Dedifferentiated amniotic fluid mesenchymal stem cell (primary cell): ENCODE data around the gene TMED9.
"Not testable (repeated sequence)": the region's sequence is repeated elsewhere in the genome, so short reads cannot be mapped to it uniquely, and the experiment has no call there.

Experiments
- DNase-seq: peaks from one replicate; pipeline ENCODE4 v3.0.0-alpha.2; 2016; ENCODE audit errors: extremely low spot score

Gene TMED9

DNA sequence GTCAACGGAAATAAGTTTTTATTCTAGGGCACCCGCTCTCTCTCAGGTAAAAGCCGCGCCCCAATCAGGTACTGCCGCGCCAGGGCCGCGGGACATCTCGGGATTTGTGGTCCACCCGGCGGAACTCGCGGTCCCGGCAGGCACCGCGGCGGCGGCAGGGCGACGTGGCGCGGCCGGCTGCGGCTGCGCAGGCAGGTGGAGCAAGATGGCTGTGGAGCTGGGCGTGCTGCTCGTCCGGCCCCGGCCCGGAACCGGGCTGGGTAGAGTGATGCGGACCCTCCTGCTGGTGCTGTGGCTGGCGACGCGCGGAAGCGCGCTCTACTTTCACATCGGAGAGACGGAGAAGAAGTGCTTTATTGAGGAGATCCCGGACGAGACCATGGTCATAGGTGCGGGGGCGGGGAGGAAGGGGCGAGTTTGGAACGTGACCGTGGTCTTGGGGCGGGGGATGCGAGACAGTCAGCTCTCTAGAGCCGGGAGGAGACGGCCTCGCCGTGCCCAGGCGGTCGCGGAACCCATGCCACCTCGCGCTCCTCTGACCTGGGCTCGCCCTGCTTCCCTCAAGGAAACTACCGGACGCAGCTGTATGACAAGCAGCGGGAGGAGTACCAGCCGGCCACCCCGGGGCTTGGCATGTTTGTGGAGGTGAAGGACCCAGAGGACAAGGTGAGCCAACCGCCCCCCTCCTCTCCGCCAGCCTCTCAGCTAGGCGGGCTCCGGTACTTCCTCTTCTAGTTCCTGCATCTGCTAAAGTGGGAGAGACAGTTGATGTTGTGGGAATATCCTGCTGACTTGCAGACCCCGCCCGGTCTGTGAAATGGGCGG, at the start of gene TMED9:
Gene TMED9, plus strand, starts transcription at position 194 of the 825 bp plus-strand sequence. Its CDS starts 12 bp downstream, at position 206.
- peak; percentile 70 for DNase-seq

DNA sequence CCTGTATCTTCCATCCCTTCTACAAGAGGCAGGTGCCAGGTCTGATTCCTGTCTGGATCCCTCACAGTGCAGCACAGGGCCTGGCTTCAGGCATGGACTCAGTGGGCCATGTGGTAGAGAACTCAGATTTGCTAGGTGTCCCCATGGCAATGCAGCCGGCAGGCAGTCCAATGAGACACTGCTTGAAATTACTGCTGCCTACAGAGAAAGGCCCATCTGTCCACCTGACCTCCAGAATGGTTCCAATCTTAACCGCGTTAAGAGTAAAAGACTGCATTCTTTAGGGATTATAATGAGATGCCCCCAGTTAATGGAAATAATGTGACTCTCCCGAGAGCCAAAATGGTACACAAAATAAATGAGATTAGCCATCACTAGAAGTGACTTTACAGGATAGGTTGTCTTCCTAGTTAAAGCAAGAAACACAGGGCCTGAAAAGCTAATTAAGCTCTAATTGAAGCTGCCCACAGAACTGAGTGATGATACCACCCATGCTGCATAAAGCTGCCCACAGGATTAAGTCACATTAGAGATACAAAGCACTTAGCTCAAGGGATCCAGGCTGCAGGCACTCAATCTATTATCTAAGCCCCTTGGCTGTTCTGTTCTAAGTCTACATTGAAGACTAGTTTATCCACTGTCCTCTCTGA, 49.1 kb upstream of the TMED9 start:
- no peak for DNase-seq

DNA sequence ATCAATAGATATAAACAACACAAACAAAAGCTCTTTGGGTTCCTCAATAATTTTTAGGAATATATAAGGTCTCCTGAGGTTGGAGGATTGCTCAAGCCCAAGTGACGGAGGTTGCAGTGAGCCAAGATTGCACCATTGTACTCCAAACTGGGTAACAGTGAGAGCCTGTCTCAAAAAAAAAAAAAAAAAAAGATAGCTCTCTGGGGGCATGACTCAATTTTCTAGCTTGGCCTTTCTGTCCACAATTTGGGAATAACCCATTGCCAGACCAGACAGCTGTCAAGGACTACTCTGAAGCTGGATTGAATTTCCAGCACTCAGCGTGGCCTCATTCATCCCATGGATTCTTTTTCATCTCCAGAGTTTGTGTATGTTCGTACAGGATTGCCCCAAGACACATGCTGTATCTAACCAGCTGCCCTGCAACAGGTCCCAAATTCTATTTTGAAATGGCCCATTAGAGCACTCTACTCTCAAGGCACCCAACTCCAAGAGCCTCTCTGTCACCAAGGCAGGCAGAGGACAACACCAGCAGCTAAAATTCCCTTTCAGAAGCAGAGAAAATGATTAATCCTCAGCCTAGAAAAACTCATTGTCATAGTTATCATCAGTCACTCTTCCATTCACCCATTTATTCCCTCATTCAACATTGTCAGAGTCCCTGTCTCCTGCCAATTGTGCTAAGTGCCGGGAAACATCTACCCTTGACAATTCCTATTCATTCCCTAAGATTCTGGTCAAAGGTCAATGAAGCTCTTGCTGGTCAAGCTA, 46.3 kb upstream of the TMED9 start:
- peak; percentile 86 for DNase-seq

DNA sequence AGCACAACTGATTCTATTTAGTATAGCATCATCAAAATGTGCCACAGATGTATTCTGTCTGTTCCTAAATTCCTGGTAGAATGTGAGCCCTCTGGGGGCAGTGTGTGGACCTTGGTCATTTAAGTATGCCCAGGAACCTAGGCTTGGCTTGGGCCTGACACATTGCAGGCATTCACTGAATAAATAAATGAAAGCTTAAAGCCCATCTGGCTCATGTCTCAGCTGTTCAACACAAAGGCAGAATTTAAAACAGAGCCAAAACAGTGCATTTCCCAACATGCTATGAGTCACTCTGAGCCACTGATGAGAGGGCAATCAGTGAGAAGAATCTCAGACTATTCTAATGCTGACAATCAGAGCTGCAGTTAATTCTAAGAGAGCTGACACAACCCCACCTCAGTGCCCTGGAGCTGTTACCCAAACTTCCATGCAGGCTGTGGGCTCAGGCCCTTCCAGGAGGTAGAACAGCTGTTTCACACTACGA, 45.7 kb upstream of the TMED9 start:
- peak; percentile 98 for DNase-seq

DNA sequence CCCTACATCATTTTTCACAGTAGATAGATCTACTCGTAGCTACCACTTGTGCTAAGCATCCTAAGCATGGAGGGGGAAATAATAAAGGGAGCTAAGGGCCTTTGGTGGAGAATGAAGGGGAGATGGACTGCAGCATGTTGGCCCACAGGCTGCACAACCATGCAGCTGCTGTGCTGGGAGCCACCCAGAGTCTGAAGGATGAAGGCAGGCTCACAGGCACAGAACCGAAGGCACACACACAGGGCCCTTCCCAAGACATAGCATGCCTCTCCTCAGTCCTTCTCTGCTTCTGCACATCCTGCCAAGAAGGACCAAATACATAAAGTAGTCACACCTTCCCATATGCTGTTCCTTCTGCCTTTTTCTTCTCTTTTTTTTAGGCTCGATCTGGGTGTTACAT, 44.3 kb upstream of the TMED9 start:
- no peak for DNase-seq

DNA sequence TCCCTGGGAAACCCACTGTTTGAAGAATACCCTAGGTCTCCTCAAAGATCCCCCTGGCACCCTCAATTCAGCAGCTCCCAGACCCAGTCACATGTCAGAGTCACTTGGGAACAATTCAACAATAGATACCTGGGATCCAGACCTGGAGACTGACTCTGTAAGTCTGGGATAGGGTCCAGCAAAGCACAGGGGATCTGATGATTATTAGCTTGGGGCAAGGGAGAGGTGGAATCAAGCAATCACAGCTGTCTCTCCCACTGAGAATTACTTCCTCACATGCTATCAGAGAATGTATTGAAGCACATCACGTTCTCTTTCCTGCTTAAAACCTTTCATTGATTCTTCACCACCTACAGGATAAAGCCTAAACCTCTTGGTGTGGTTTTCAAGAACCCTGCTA, 43.5 kb upstream of the TMED9 start:
- no peak for DNase-seq

DNA sequence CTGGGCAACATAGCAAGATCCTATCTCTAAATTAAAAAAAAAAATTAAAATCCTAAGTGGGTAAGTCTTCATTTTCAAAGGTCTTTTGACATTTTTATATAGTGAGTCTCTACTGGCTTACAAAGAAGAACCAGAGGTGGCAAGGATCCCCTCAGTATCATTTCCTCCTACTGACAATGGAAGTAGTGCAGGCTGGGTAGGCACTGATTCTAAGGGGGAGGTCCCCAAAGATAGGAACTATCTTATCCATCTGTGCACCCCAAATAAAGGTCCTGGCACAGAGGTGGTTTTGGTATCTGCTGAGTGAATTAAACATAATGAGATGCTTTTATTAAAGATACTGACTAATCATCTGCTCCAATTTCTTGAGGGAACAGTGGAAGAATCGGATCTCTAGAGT, 41.9 kb upstream of the TMED9 start:
- DNase-seq = no peak

DNA sequence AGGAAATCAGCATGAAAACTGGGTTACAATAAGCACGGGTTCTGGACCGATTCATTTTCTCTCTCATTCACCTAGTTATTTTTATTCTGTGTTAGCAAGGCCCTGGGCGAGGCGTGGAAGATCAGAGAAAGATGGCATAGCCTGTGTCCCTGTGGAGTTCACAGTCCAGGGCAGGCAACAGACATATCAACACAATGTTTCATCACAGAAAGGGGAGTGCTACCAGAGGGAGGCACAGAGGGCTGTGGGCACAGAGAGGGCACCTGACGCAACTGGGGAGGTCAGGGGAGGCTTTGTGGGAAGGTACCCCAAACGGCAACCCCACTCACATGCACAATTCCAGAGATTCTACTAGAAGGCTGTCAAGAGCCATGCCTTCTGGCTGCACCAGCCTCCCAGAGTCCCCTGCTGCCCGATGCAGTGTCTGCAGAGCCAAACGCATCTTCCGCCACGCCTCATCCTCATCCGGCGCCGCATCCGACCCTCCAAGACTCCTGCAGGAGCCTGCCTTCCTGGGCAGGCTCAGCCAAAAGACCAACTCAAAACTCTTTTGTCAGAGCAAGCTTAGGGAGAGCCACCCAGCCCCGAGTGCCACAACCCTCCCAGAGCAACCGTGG, 39.1 kb upstream of the TMED9 start:
- no peak for DNase-seq

DNA sequence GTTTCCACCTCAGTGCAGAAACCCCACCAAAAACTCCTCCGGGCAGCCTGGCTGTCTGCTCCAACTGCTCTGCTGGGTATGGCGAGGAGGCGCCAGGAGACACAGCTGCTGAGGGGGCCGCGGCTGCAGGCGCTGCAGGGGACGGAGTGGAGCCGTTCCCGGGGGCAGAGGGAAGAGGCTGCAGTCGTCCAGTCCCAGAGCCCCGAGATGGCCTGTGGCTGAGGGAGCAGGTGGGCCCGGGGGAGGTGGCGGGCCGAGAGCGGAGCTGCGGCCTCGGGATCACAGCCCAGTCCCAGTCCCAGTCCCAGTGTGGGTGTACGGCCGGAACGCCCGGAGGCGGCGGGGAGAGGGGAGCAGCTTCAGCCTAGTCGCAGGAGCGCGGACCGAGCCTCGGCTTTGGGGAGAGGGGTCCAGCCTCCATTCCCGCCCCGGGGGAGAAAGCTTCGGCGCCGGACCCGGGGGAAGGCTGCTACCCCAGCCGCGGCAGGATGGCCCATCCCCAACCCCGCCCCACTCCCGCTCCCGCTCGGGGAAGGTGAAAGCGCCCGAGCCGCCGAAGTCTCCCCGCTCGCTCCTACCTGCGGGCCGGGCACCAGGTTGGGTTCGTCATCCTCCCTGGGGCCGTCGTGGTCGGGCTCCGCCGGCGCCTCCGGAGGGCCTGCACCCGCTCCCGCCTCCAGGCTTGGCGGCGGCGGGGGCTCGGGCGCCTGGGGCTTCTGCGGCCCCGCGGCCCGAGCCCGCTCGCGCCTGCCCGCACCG, 38.2 kb upstream of the TMED9 start:
- DNase-seq = no peak

DNA sequence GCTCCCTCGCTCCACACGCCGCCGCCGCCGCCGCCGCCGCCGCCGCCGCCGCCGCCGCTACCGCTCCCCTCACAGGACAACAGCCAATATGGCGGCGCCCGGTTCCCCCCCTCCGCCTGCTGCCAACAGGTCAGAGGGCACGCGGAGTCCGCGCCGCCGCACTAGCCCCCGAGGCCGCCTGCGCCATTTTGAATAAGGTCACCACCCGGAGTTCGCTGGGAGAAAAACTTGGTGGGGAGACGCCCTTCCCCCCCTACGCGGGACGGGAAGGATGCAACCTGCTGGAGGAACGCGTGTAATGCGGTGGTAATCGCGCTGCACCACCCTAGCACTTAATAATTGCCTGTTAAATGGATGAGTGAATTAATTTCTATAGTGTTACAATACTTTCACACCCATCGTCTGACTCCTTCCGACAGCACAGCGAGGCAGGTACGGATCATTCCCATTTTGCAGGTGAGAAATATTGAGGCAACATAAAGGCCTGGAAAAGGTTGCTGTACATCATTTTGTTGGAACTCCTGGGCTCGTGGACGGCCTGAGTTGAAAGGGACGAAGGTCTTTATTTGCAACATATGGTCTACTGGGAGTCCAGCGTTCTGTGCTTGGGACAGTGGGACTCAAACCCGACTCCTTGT, 37.4 kb upstream of the TMED9 start, which contains the start of gene FAM193B:
Gene FAM193B, minus strand, starts transcription at position 90 of the 638 bp plus-strand sequence. CDS start 105 bp downstream, outside the sequence.
- peak; percentile 85 for DNase-seq

DNA sequence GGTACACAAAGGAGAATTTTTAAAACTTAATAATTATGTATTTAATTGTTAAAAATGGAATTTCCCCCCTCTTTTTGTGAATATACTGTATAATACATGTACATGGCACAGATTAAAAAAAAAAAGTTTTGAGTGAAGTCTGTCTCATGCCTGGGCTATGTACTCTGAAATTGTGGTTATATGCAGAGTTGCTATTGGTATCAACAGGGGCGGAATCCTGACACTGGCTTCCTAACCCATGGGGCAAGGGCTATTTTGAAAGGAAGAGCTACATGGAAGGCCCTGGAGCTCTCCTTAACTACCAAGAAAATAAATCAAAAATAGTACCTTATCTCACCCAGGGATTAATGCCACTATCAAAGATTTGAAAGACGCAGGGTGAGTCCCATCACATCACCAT, 36.8 kb upstream of the TMED9 start:
- DNase-seq = no peak

DNA sequence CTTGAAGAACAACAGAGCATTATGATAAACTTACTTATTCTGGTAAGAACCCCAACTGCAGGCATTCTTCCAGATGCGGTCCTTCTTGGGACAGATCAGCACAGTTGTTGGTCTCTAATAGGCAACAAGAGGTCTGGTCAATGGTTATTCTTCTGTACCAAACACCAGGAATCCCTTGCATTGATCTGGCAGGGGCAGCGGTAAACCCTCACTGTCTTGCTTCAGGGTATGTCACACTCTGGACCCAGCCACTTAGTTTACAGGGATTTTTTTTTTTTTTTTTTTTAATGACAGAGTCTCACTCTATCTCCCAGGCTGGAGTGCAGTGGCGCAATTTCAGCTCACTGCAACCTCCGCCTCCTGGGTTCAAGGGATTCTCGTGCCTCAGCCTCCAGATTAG, 36.3 kb upstream of the TMED9 start:
- DNase-seq = no peak

DNA sequence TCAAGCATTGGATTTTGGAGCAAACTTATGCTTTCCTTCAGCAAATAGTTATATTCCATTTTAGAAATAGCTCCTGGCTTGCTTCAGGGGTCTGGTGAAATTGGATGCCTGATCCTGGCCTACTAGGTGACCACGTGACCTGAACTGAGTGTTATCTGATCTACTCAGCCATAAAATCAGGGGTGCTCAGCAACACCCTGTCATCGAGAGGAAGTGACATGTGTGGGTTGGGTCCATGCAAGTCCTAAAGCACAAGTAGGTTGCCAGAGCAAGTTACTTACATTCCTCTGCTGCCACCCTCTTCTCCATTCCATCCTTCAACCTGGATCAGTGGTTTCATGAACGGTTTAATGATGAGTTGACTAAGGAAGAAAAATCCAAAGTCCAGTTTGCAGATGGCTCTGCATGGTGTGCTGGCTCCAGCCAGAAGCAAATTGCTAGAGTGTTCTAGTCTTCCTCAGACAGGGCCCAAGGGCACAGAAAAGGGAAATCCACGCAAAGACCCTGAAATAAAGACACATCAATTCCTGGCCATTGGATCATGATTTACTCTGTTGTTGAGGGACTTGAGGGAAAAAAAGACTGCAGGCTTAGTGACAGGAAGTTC, 34.9 kb upstream of the TMED9 start:
- DNase-seq = no peak

DNA sequence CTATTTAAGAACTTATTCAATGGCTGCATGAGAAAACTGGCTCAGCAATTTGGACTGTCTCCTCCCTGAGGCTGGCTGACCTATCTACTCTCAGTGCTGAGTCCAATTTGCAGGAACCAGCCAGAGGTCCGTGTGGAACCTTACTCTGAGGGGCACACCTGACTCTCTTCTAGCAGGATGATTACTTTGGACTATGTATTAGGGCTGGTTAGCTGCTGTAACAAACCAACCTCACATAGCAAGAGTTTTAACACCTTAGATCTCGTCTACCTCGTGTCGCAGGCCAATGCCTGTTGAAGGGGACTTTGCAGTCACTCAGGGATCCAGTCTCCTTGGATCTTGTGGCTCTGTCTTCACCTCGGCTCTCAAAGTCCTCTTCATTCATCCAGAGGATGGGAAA, 34.2 kb upstream of the TMED9 start:
- no peak for DNase-seq

DNA sequence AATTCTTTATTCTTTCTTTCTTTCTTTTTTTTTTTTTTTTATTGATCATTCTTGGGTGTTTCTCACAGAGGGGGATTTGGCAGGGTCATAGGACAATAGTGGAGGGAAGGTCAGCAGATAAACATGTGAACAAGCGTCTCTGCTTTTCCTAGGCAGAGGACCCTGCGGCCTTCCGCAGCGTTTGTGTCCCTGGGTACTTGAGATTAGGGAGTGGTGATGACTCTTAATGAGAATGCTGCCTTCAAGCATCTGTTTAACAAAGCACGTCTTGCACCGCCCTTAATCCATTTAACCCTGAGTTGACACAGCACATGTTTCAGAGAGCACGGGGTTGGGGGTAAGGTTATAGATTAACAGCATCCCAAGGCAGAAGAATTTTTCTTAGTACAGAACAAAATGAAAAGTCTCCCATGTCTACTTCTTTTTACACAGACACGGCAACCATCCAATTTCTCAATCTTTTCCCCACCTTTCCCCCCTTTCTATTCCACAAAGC, 32.5 kb upstream of the TMED9 start:
- not testable (repeated sequence) for DNase-seq

DNA sequence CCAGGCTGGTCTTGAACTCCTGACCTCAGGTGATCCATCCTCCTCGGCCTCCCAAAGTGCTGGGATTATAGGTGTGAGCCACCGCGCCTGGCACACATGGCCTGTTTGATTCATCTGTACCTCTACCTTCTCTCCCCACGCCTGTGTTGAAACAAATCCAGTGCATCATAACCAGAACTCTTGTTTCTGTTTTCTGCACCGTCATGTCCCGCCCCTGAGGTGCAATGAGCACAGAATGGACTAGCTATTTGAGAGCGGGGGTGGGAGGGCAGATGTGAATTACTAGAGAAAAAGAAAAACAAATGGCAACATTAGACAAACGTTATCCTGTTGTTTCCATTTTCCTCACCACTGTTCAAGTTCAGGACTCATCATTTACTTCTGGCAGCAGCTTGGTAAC, 27.0 kb upstream of the TMED9 start:
- no peak for DNase-seq

DNA sequence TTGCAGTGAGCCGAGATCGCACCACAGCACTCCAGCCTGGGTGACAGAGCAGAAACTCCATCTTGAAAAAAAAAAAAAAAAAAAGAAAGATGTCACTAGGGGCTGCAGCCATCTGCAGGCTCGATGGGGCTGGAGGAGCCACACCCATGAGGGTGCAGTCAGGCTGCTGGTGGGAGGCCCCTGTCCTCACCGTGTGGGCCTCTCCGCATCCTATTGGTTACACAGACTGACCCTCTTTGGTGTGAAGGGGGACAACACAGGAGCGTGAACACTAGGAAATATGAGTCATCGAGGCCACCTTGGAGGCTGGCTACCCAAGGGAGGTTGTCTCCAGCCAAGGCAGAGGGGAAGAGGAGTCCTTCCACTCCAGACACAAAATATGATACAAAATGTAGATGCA, 23.7 kb upstream of the TMED9 start:
- DNase-seq = no peak

DNA sequence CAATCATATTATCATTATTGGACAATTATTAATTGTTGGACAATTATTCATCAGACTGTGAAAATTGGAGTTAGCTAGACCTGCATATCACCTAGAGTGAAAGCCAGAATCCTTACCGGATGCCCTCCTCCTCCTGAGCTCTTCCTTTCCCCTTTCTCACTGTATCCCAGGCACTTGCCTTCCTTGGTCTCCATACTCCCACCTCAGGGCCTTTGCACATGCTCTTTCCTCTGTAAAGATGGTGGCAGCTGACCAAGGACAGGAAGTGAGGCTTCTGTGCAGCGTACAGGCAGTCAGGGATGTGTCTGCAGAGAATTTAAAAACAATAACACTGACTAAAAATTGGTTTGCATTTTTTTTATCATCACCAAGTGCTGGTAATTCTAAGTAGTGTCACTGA, 22.1 kb upstream of the TMED9 start:
- DNase-seq = no peak

DNA sequence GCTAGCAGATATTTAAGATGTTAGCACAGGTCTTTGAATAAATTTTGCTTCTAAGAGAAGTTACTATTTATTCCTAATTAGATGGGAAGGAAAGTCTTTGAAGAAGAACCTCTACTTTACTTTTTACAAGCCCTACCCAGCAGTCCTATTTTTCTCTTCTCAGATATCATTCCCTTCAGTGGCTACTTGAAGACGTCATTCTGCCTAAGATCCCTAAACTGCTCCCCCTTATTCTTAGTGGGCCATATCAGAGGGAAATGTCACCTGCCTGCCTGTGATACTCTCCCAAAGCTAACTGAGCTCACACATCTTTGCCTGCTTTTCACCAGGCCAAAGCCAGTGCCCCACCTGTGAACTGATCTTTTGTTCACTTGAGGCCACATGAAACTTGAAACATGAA, 16.5 kb upstream of the TMED9 start:
- DNase-seq = no peak

DNA sequence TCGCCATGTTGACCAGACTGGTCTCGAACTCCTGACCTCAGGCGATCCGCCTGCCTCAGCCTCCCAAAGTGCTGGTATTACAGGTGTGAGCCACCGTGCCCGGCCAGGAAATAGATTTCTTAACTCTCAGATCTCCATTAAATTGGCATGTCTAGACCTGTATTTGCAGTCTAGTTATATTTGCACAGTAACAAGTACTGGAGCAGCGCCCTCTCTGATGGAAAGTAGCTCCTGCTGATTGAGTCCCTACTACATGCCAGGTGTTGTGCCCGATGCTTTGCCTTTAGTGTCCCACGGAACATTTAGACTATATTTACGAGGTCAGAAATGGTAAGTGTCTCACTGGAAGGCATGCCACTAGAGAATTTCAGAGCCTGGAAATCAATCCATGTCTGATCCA, 15.8 kb upstream of the TMED9 start:
- no peak for DNase-seq
